Glutamatergic neuron (in vitro differentiated cells): ENCODE results near the gene UNC5C. TPM values are rescaled to one million over a fixed set of nuclear protein-coding genes. Genes with fewer than 3 reads are reported as not detected.

Experiments used
- DNase-seq: peaks from one replicate; pipeline ENCODE4 v3.0.0; 2022
- H3K27ac Mint-ChIP-seq: one replicate; pipeline ENCODE4 v1.8.0; 2020; ENCODE audit warnings: mild to moderate bottlenecking, mixed read lengths, inconsistent platforms; ENCODE audit not compliant: unreplicated experiment
- H3K27me3 Mint-ChIP-seq: one replicate; pipeline ENCODE4 v1.8.0; 2020; ENCODE audit warnings: mild to moderate bottlenecking, moderate library complexity, mixed read lengths, inconsistent platforms; ENCODE audit not compliant: unreplicated experiment
- H3K36me3 Mint-ChIP-seq: one replicate; pipeline ENCODE4 v1.8.0; 2020; ENCODE audit warnings: mild to moderate bottlenecking, mixed read lengths, inconsistent platforms; ENCODE audit not compliant: unreplicated experiment
- H3K4me1 Mint-ChIP-seq: one replicate; pipeline ENCODE4 v1.8.0; 2020; ENCODE audit warnings: mild to moderate bottlenecking, low read depth, mixed read lengths, inconsistent platforms; ENCODE audit not compliant: unreplicated experiment
- H3K4me3 Mint-ChIP-seq: one replicate; pipeline ENCODE4 v1.8.0; 2020; ENCODE audit warnings: mild to moderate bottlenecking, mixed read lengths, inconsistent platforms; ENCODE audit not compliant: unreplicated experiment
- H3K9me3 Mint-ChIP-seq: one replicate; pipeline ENCODE4 v1.8.0; 2020; ENCODE audit warnings: mild to moderate bottlenecking, moderate library complexity, mixed read lengths, inconsistent platforms; ENCODE audit not compliant: unreplicated experiment
- total RNA-seq: library from RNA; stranded (reverse); fragmentation: NEBNext Ultra II Directional; extraction: Animal tissue kit (Norgen Biotek cat#: 25700); gene quantifications from one replicate; pipeline ENCODE4 v1.2.1, GENCODE V29; 2021; ENCODE audit not compliant: unreplicated experiment
- TF ChIP-seq, protein P1 (sequence below): fragments of 200-600 bp; sonication (generic); IDR thresholded peaks from one replicate; pipeline ENCODE4 v1.5.0; 2021; ENCODE audit not compliant: partially characterized antibody, unreplicated experiment

The UNC5C gene
- total RNA-seq, 1 donor from 2014 or later: 41.2 TPM

DNA sequence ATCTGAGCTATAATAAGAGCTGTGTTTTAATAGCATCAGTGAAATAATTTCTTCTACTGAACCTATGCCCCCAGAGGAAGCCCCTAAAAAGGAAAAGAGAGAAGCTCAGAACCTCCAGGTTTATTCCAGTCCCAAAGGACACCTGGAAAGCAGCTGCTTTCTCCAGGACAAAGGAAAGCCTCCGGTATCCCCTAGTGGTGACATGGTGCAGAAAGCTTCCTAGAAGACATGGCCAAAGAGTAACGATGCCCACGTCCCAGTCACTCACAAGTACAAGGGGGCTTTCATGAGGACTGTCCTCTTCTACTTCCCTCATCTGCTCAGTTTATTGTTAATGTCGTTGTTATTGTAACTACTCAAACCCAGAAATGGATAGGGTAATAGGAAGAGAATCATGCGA, 343.9 kb downstream of the UNC5C start:
- Mint-ChIP-seq H3K4me1 (peaks cover 4% of the 10 kb centered on the region), H3K9me3 (no peaks in the 10 kb centered on the region), H3K4me3 (no peak overlapping the region), H3K36me3 (no peaks in the 10 kb centered on the region), H3K27me3 (no peaks in the 10 kb centered on the region), H3K27ac (no peak overlapping the region)
- TF ChIP-seq, protein P1, sequence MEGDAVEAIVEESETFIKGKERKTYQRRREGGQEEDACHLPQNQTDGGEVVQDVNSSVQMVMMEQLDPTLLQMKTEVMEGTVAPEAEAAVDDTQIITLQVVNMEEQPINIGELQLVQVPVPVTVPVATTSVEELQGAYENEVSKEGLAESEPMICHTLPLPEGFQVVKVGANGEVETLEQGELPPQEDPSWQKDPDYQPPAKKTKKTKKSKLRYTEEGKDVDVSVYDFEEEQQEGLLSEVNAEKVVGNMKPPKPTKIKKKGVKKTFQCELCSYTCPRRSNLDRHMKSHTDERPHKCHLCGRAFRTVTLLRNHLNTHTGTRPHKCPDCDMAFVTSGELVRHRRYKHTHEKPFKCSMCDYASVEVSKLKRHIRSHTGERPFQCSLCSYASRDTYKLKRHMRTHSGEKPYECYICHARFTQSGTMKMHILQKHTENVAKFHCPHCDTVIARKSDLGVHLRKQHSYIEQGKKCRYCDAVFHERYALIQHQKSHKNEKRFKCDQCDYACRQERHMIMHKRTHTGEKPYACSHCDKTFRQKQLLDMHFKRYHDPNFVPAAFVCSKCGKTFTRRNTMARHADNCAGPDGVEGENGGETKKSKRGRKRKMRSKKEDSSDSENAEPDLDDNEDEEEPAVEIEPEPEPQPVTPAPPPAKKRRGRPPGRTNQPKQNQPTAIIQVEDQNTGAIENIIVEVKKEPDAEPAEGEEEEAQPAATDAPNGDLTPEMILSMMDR: peak; percentile 32
- no peak for DNase-seq

DNA sequence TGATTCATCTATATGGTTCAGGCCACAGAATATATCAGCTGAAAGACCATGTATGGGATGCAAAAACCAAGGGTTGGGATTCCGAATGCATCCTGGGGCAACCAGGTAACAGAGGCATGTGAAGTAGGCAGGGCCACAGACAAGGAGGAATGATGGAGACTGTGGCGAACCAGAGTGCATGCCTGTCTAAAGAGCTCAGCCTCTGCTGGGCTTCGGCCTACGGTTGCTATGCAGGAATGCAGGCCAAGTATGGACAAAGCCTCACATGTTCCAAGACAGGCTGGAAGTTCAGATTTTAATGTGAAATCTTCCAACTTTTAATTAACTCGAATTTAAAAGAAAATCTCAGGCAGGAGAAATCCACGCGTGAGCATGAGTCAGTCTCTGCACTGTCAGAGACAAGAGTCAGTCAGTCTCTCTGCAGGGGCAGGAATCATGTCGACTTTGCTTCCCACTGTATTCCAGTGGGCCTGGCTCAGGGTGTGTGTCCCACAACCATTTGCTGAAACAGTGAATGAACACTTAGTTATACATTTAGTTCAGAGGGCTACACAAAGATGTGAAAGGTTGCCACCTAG, 344.4 kb downstream of the UNC5C start:
- Mint-ChIP-seq H3K27me3 (no peaks in the 10 kb centered on the region), H3K9me3 (no peaks in the 10 kb centered on the region), H3K4me1 (peaks cover 1% of the 10 kb centered on the region), H3K27ac (no peak overlapping the region), H3K36me3 (no peaks in the 10 kb centered on the region), H3K4me3 (no peak overlapping the region)
- no peak for DNase-seq
- TF ChIP-seq, protein P1: no peak

DNA sequence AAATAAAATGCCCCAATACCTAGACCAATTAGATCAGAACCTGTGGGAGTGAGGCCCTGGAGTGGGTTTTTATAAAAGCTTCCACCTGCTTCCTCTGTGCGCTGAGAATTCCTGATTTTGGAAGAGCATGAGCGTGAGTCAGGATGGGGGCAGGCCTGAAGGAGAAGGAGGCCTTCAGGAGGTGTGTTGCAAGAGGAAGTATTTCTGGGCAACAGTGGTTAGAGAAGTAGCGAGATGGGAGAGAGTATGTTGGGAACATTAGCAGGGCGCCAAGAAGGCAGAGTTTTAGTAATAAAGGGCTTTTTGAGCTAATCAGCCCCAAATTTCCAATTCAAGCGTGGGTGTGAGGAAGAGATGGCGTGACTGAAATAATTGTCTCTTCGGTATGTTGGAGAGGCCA, 349.8 kb downstream of the UNC5C start:
- H3K4me3 Mint-ChIP-seq: no peak overlapping the region
- no peak for DNase-seq
- peaks cover 6% of the 10 kb centered on the region for H3K9me3 Mint-ChIP-seq
- H3K27ac Mint-ChIP-seq: no peak overlapping the region
- TF ChIP-seq, protein P1: no peak
- H3K4me1 Mint-ChIP-seq: peaks cover 16% of the 10 kb centered on the region
- H3K27me3 Mint-ChIP-seq: no peaks in the 10 kb centered on the region
- H3K36me3 Mint-ChIP-seq: peaks cover 10% of the 10 kb centered on the region

DNA sequence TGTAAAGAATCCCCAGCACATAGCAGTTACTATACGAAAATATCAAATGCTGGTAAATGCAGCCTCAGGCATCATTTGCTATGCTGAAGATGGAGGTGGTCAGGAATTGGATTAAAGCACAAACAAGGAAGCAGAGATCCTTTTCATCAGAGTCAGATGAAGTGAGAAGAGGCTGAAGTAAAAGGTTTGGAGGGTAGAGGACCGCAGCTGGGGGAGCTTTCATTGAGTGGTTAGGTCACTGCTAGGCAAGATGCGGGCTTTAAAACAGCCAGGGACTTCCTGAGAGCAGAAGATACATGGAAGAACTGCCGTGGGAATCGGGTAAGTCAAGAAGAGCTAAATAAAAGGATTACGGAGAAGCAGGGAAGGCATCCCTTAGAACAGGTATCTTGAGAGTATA, 351.4 kb downstream of the UNC5C start:
- TF ChIP-seq, protein P1: no peak
- H3K4me3 Mint-ChIP-seq: no peak overlapping the region
- peaks cover 12% of the 10 kb centered on the region for H3K9me3 Mint-ChIP-seq
- H3K27ac Mint-ChIP-seq: peak overlapping the region; percentile 24
- peaks cover 10% of the 10 kb centered on the region for H3K36me3 Mint-ChIP-seq
- peaks cover 18% of the 10 kb centered on the region for H3K4me1 Mint-ChIP-seq
- no peak for DNase-seq
- H3K27me3 Mint-ChIP-seq: no peaks in the 10 kb centered on the region

DNA sequence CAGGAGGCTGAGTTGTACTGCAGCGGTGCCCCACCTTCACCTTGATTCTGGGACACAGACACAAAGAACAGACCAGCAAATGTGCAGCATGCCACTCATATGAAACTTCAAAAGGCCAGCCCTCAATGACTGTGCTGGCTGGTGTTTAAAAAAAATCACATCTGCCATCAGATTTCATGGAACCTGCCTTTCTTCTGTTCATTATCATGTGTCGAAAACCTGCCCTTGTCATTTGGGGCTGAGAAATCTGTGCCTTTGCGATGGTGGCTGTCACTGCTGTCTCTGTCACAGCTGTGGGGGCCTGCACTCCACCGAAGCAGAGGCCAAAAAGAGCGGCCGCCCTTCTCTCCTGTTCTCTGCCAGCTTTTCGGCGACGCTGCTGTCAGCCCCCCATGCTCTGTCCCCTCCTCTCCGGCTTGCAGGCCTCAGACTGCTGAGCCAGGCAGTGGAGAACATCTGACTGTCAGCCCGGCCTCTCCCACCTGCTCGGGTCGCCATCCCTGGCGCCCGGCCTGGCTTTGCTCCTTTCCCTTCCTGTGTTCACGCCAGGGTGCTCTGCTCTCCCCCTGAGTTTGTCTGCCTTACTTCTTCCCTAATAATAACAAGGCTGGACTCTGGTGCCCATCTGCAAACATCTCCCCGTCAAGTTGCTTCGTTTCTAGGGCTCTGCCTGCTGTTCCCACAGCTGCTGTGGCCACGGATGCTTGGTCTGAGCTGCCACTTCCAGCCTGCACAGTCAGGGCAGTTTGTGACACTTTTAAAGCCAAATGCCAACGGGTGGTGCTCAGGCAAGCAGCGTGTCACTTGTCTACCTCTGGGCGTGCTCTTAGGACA, 355.2 kb downstream of the UNC5C start:
- H3K4me1 Mint-ChIP-seq: peaks cover 24% of the 10 kb centered on the region
- H3K4me3 Mint-ChIP-seq: peak overlapping the region; percentile 3
- H3K9me3 Mint-ChIP-seq: peaks cover 15% of the 10 kb centered on the region
- H3K27ac Mint-ChIP-seq: peak overlapping the region; percentile 57
- peaks cover 5% of the 10 kb centered on the region for H3K36me3 Mint-ChIP-seq
- TF ChIP-seq, protein P1: no peak
- peaks cover 8% of the 10 kb centered on the region for H3K27me3 Mint-ChIP-seq
- no peak for DNase-seq
